GM23248 (cell line): Measurements from ENCODE around the gene HNMT.

Source experiments
- EZH2 ChIP-seq: fragments of 200-600 bp; sonication (generic); IDR thresholded peaks from 2 replicates; pipeline ENCODE4 v1.6.1; 2018; ENCODE audit warnings: antibody characterized with exemption, mild to moderate bottlenecking; ENCODE audit not compliant: insufficient read depth, poor library complexity, severe bottlenecking
- EZH2phosphoT487 ChIP-seq: fragments of 200-600 bp; sonication (generic); IDR thresholded peaks from 2 replicates; pipeline ENCODE4 v1.6.1; 2018; ENCODE audit warnings: antibody characterized with exemption, moderate library complexity, mild to moderate bottlenecking, low read depth; ENCODE audit not compliant: insufficient read depth

GRCh38 chr2:137992039-137992646 is 27.9 kb downstream of the HNMT start:
- no peak for TF ChIP-seq EZH2
- TF ChIP-seq EZH2phosphoT487: no peak
